ENCODE results near the gene TLE4.

TLE4 gene

DNA sequence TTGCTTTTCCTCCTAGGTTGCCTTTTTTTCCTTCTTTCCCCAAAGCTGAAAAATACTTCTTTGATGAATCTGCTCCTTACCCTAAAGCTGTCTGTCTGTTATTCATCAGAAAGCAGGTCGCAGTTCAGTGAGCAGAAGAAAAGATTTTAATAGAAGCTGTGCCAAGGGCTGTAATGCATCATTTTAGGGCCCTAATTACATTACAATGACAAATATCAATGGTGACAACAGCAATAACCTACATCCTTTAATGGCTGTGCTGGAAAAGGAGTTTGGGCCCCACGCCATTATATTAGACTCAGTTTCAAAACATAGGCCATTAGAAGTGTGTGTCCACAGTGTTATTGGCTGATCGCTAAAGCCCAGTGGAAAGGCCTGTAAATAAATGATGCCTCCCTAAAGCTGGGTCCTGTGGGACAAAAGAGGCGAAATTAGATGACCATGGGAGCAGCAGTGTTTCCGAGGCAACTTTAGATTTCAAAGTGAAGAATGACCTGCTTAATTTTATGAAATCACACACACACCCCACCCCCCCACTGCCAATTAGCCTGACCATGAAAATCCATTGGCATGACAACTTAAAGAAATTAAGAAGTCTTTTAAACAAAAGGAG, 38.4 kb downstream of the TLE4 start:
- H3K4me3 Mint-ChIP-seq: no peak overlapping the region
- peak overlapping the region in 1 of 2 donors; percentile 53 for H3K27ac Mint-ChIP-seq
- peaks cover 46% of the 10 kb centered on the region for H3K4me1 Mint-ChIP-seq
- peaks cover 0 to 9% of the 10 kb centered on the region in 2 donors for H3K9me3 Mint-ChIP-seq
- DNase-seq (no peak), ATAC-seq (no peak)
- H3K27me3 Mint-ChIP-seq: no peaks in the 10 kb centered on the region

- Mint-ChIP-seq H3K27me3 (no peaks in the 10 kb centered on the region), H3K4me1 (peaks cover 46% of the 10 kb centered on the region), H3K4me3 (no peak overlapping the region), H3K9me3 (peaks cover 0 to 9% of the 10 kb centered on the region in 2 donors), H3K27ac (peak overlapping the region; percentile 38 to 80)
- ATAC-seq (peak; percentile 71), DNase-seq (no peak)
Observed at GRCh38 chr9:79610791-79611614, 39.2 kb downstream of the TLE4 start.

DNA sequence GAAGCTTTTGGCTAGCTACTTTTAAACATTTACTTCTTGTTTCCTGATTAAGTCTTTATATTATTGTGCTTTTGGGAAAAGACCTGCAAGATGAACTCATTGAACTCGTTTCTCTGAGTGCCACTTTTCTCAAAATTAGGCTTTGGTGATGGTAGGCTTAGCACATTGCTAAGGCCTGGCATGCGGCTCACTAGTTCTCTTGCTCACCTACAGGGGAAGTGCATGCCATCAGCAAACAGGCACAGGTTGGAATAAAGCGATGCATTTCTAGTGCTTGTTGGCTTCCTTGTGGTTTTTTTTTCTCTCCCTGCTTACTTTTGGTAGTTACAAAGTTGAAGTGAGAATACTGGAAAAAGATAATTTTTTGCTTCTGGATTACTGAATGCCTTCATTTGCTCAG, 41.4 kb downstream of the TLE4 start:
- ATAC-seq (no peak), DNase-seq (no peak)
- Mint-ChIP-seq H3K4me1 (peaks cover 45% of the 10 kb centered on the region), H3K27me3 (no peaks in the 10 kb centered on the region), H3K9me3 (no peaks in the 10 kb centered on the region), H3K4me3 (no peak overlapping the region), H3K27ac (no peak overlapping the region)

- Mint-ChIP-seq H3K9me3 (no peaks in the 10 kb centered on the region), H3K4me1 (peaks cover 55% of the 10 kb centered on the region), H3K27ac (no peak overlapping the region), H3K27me3 (no peaks in the 10 kb centered on the region), H3K4me3 (no peak overlapping the region)
- ATAC-seq: no peak
- DNase-seq: no peak
Observed at GRCh38 chr9:79615038-79615437, 43.3 kb downstream of the TLE4 start.

DNA sequence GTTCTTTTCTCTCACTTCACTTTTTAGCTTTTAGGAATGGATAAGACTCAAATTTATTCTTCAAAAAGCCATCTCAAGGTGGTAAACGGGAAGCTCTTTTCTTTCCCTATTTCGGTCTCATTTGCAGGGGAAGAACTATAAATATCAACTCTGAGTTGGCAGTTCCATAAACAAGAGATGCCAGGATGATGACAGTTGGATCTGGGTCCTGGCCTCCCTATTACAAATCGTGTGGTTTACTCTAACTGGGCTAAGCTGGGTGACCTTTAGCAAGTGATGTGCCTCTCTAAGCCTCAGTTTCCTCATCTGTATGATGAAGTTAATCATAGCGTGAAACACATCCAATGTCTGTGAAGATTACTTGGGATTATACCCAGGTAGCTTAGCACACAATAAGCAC, 44.2 kb downstream of the TLE4 start:
- DNase-seq (no peak), ATAC-seq (no peak)
- no peaks in the 10 kb centered on the region for H3K27me3 Mint-ChIP-seq
- peaks cover 0 to under 1% of the 10 kb centered on the region in 2 donors for H3K9me3 Mint-ChIP-seq
- no peak overlapping the region for H3K4me3 Mint-ChIP-seq
- peak overlapping the region in 1 of 2 donors; percentile 20 for H3K27ac Mint-ChIP-seq
- H3K4me1 Mint-ChIP-seq: peaks cover 61% of the 10 kb centered on the region

GRCh38 chr9:79616971-79617370, 45.2 kb downstream of the TLE4 start:
- Mint-ChIP-seq H3K4me3 (no peak overlapping the region), H3K4me1 (peaks cover 62% of the 10 kb centered on the region), H3K27me3 (no peaks in the 10 kb centered on the region), H3K9me3 (peaks cover 0 to 5% of the 10 kb centered on the region in 2 donors), H3K27ac (no peak overlapping the region)
- ATAC-seq (no peak), DNase-seq (no peak)

DNA sequence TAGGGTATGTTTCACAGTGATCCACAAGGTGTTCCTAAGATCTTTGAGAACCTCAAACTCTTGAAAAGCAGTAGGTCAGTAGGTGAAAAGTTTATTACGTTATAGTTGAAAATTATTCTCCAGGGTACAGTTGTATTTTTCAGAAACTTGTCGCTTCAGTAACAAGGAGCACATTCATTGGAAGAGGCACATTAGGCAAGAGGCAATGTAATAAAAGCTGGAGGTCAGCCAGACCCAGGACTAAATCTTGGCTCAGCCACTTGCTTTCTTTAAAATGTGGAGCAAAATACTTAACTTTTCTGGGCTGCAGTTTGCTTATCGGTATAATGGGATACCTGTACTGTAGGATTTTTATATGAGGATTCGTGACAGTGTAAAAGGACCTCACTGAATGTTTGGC, 45.6 kb downstream of the TLE4 start:
- Mint-ChIP-seq H3K9me3 (peaks cover 0 to 5% of the 10 kb centered on the region in 2 donors), H3K4me1 (peaks cover 62% of the 10 kb centered on the region)

DNA sequence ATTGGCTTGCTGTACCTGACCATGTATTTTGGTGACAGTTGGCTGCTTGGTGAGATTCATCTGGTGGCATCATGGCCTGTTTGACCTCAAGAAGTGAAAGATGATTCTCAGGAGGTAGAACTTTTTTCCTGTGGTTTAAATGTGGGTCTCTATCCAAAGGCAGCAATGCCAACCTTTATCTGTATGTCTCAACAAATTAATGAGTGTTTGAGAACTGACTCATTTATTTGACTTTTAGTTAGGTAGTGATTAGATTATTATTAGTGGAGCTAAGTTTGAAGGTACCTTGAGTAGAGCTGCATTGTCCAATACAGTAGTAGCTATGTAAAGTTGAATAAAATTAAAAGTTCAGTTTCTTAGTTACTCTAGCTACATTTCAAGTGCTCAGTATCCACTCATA, 48.2 kb downstream of the TLE4 start:
- ATAC-seq: no peak
- Mint-ChIP-seq H3K4me1 (peaks cover 57% of the 10 kb centered on the region), H3K27ac (no peak overlapping the region), H3K27me3 (no peaks in the 10 kb centered on the region), H3K9me3 (peaks cover 0 to 5% of the 10 kb centered on the region in 2 donors), H3K4me3 (no peak overlapping the region)
- no peak for DNase-seq

More for the DNA sequence above, 45.6 kb downstream of the TLE4 start:
- H3K27ac Mint-ChIP-seq: no peak overlapping the region
- DNase-seq (no peak), ATAC-seq (no peak)
- H3K4me3 Mint-ChIP-seq: no peak overlapping the region
- no peaks in the 10 kb centered on the region for H3K27me3 Mint-ChIP-seq

DNA sequence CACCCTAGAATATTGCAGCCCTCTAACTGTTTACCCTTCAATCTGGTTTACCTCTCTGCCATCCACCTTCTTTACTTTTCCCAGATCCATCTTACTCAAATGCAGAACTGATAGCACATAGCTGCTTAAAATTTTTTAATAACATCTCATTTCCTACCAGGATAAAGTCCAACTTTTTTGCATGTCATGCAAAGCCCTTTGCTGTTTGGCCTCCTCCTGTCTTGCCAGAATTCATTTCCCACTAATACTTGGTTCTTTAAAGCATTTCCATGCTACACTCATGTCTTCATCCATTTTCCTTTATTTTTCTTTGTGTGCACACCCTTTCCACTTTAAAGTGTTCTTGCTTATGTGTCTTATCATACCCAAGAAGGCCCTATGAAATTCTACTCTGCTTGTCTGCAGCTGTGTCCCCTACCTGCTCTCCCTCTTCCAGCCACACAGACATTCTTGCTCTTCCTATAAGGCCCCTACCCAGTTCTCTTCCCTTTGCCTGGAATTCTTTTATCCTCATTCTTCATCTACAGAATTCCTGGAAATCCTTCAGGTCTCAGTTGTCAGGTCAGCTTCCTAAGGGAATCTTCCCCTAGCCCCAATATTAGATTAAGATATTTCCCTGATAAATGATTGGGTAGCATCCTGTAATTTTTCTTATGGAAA, 50.3 kb downstream of the TLE4 start:
- Mint-ChIP-seq H3K9me3 (peaks cover 0 to 5% of the 10 kb centered on the region in 2 donors), H3K27me3 (no peaks in the 10 kb centered on the region), H3K4me1 (peaks cover 51% of the 10 kb centered on the region), H3K4me3 (no peak overlapping the region), H3K27ac (no peak overlapping the region)
- ATAC-seq (no peak), DNase-seq (no peak)

DNA sequence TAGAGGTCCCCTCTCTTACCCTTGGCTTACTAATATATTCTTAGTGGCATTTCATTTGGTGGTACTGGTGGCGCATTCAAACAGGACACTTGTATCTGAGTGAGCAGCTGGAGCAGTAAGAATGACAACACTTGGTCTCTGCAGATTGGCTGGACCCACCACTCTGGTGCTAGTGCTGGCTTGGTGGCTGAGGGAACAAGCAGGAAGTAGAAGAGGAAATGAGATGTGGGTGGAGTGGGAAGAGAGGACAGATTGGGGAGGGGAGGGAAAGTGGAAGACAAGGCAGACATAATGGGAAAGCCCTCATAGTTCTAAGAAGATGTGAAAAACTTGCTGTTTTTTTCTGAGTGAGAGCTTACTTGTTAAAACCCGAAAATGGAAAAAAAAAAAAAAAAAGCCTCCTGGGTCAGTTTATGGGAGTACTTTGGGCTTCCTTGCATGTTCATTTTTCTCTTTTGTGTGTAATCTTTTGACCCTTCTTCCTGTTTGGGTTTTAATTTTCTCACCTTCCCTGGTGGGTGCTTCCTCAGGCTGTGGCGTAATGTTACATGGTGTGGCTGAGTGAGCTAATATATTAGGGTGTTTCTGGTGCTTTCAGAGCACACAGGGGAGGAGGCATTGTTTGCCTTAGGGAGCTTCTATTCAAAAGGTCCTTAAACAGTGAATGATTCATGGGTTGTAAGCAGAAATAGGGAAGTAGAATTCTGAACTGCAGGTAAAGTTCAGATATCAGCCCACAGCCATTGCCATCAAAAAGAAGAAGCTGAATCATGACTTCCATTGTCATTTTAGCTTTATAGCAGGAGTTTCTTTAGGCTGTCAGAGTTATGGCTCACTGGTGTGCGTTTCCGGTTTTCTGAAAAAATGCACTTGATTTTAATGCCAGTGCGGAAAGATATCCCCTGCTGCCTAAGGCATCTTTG, 52.3 kb downstream of the TLE4 start:
- H3K27ac Mint-ChIP-seq: peak overlapping the region; percentile 9 to 72
- peak; percentile 41 to 72 for DNase-seq
- H3K9me3 Mint-ChIP-seq: peaks cover 0 to 5% of the 10 kb centered on the region in 2 donors
- H3K4me1 Mint-ChIP-seq: peaks cover 67% of the 10 kb centered on the region
- H3K27me3 Mint-ChIP-seq: no peaks in the 10 kb centered on the region
- ATAC-seq: peak; percentile 98
- peak overlapping the region; percentile 59 to 73 for H3K4me3 Mint-ChIP-seq

- DNase-seq: no peak
Observed at GRCh38 chr9:79629721-79630120, 58.0 kb downstream of the TLE4 start.

GRCh38 chr9:79630521-79631403, 59.0 kb downstream of the TLE4 start:
- Mint-ChIP-seq H3K4me3 (peak overlapping the region; percentile 59 to 80), H3K27ac (peak overlapping the region; percentile 85 to 93), H3K9me3 (no peaks in the 10 kb centered on the region), H3K4me1 (peaks cover 82% of the 10 kb centered on the region), H3K27me3 (no peaks in the 10 kb centered on the region)
- DNase-seq (peak in 1 of 2 donors; percentile 21), ATAC-seq (peak; percentile 91)

More at GRCh38 chr9:79629721-79630120, 58.0 kb downstream of the TLE4 start:
- Mint-ChIP-seq H3K4me1 (peaks cover 73% of the 10 kb centered on the region), H3K27me3 (no peaks in the 10 kb centered on the region), H3K27ac (peak overlapping the region in 1 of 2 donors; percentile 21), H3K4me3 (peak overlapping the region in 1 of 2 donors; percentile 4), H3K9me3 (no peaks in the 10 kb centered on the region)
- no peak for ATAC-seq

DNA sequence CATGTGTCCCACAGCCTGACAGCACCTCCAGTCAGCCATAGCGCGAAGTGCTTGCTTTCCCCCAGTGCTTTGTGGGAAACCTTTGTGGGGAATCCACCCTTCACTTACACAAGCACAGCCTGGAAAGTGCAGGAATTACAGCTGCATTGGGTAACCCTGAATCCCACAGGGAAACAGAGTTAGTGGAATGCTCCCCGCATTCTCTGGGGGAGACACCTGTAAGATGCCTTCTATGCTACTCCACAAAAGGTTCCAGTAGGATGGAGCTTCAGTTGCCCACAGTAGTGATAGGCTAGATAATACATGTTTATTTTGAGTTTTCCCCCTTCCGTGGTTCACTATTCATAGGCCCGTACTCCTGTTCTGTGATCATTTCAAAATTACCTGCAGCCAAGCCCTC, 60.3 kb downstream of the TLE4 start:
- Mint-ChIP-seq H3K4me1 (peaks cover 90% of the 10 kb centered on the region), H3K9me3 (no peaks in the 10 kb centered on the region), H3K27ac (peak overlapping the region; percentile 89 to 92), H3K27me3 (no peaks in the 10 kb centered on the region), H3K4me3 (peak overlapping the region; percentile 13 to 35)
- ATAC-seq (no peak), DNase-seq (no peak)

- Mint-ChIP-seq H3K4me3 (no peak overlapping the region), H3K27me3 (no peaks in the 10 kb centered on the region), H3K27ac (peak overlapping the region in 1 of 2 donors; percentile 24), H3K9me3 (peaks cover 3 to 4% of the 10 kb centered on the region in 2 donors), H3K4me1 (peaks cover 90% of the 10 kb centered on the region)
- DNase-seq: no peak
- no peak for ATAC-seq
Observed at GRCh38 chr9:79632705-79633104, 60.9 kb downstream of the TLE4 start.

Data from stimulated activated naive CD8-positive, alpha-beta T cell treated with anti-CD3 and anti-CD28 coated beads, Interleukin-15, amount 100 ng/mL, for 72 hours (primary cell).